ENCODE measurements around the gene COL26A1. TPM values are rescaled to one million over a fixed set of nuclear protein-coding genes. Genes with fewer than 3 reads are reported as not detected.

COL26A1 gene
- total RNA-seq, 1 donor from 2014 or later, result not detected

DNA sequence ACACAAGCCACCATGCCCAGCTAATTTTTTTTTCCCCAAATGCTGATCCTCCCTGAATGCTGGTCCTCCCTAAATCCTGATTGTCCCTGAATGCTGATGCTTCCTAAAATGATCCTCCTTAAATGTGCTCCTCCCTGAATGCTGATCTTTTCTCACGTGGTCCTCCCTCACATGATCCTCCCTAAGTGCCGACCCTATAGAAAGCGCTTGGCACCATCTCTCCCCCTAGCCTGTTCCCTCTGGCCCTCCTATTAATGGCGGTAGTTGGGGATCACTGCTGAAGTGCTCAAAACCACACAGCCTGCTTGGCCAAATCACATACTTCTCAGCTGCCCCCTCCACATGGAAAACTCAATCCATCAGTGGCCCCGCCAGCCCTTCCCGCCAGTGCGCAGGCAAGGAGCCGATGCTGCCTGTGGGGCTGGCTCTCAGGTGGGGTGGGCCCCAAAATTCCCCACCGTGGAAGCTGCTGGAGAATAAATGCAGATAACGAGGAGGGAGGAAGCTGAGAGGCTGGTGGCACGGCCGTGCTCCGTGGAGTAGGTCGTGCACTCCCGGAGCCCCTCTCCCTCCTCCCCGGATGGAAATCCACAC is 42.9 kb downstream of the COL26A1 start:
- no peaks in the 10 kb centered on the region for H3K36me3 Mint-ChIP-seq (ENCODE audit: low read depth)
- H3K4me3 Mint-ChIP-seq, result no peak overlapping the region
- H3K9me3 Mint-ChIP-seq, result peaks cover 14% of the 10 kb centered on the region
- CTCF ChIA-PET, result no interaction called here
- H3K27me3 Mint-ChIP-seq, result peaks cover 36% of the 10 kb centered on the region
- POLR2A ChIA-PET, result no interaction called here
- DNase-seq (no peak), ATAC-seq (ENCODE audit: low read depth) (no peak)
- H3K27ac Mint-ChIP-seq, result no peak overlapping the region
- intact Hi-C loops (cut with micrococcal nuclease), result no loop called here
- peaks cover 2% of the 10 kb centered on the region for H3K4me1 Mint-ChIP-seq
- no peak for TF ChIP-seq CTCF (IDR thresholded peaks at IDR 0.05)

GRCh38 chr7:101410743-101411507 is 48.2 kb downstream of the COL26A1 start:
- Mint-ChIP-seq H3K27me3 (peaks cover 26% of the 10 kb centered on the region), H3K36me3 (ENCODE audit: low read depth) (no peaks in the 10 kb centered on the region), H3K27ac (no peak overlapping the region), H3K9me3 (peaks cover 14% of the 10 kb centered on the region), H3K4me1 (peaks cover 13% of the 10 kb centered on the region), H3K4me3 (peak overlapping the region; percentile 55)
- DNase-seq, result peak; percentile 30
- no peak for TF ChIP-seq CTCF (IDR thresholded peaks at IDR 0.05)
- ATAC-seq (ENCODE audit: low read depth), result peak; percentile 75
- intact Hi-C loops (cut with micrococcal nuclease), result loop anchor here (1.0 kb wide), 2 partner anchors 20 to 47 kb away; no protein-coding TSS in a partner anchor
- CTCF ChIA-PET, result interaction anchor here (0.7 to 2.7 kb wide), 15 partner anchors 9 to 128 kb away, joined by 3 to 42 read pairs (median 4); partner anchors contain the start of gene COL26A1
- POLR2A ChIA-PET, result interaction anchor here (1.0 kb wide), 1 partner anchor 24 kb away, joined by 4 read pairs; no protein-coding TSS in a partner anchor

GRCh38 chr7:101411508-101411874 is 48.8 kb downstream of the COL26A1 start:
- no peak for TF ChIP-seq CTCF (IDR thresholded peaks at IDR 0.05)
- DNase-seq (no peak), ATAC-seq (ENCODE audit: low read depth) (peak; percentile 83)
- Mint-ChIP-seq H3K9me3 (peaks cover 14% of the 10 kb centered on the region), H3K36me3 (ENCODE audit: low read depth) (no peaks in the 10 kb centered on the region), H3K27ac (no peak overlapping the region), H3K4me3 (peak overlapping the region; percentile 55), H3K4me1 (peaks cover 13% of the 10 kb centered on the region), H3K27me3 (peaks cover 23% of the 10 kb centered on the region)
- intact Hi-C loops (cut with micrococcal nuclease), result loop anchor here (1.0 kb wide), 2 partner anchors 20 to 47 kb away; no protein-coding TSS in a partner anchor
- ChIA-PET CTCF (interaction anchor here (0.8 to 2.7 kb wide), 14 partner anchors 11 to 129 kb away, joined by 3 to 42 read pairs (median 4); partner anchors contain the start of gene COL26A1), POLR2A (interaction anchor here (1.0 kb wide), 2 partner anchors 25 to 48 kb away, joined by 3 to 4 read pairs; no protein-coding TSS in a partner anchor)

GRCh38 chr7:101412976-101413375 is 50.3 kb downstream of the COL26A1 start:
- intact Hi-C loops (cut with micrococcal nuclease), result no loop called here
- Mint-ChIP-seq H3K9me3 (peaks cover 14% of the 10 kb centered on the region), H3K4me3 (no peak overlapping the region), H3K27ac (no peak overlapping the region), H3K4me1 (peaks cover 13% of the 10 kb centered on the region), H3K36me3 (ENCODE audit: low read depth) (no peaks in the 10 kb centered on the region), H3K27me3 (peaks cover 14% of the 10 kb centered on the region)
- no peak for TF ChIP-seq CTCF (IDR thresholded peaks at IDR 0.05)
- DNase-seq (no peak), ATAC-seq (ENCODE audit: low read depth) (no peak)
- CTCF ChIA-PET, result no interaction called here
- POLR2A ChIA-PET, result no interaction called here

DNA sequence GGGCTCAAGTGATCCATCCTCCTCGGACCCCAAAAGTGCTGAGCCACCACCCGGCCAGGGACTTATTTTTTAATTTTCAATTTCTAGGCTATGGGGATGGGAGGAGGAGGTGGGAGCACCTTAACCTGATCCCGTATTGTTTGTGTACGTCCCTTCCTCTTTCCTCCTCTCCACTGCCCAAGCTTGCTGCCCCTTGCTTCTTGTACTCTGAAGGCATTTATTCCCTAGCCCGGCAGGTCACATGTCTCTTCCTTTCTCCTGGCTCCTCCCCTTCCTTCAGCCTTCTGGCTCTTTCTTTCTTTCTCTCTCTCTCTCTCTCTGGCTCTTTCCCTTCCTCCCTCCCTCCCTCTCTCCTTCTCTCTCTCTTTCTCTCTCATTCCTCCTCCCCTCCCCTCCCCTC is 56.0 kb downstream of the COL26A1 start:
- Mint-ChIP-seq H3K36me3 (ENCODE audit: low read depth) (no peaks in the 10 kb centered on the region), H3K4me3 (no peak overlapping the region), H3K27me3 (peaks cover 3% of the 10 kb centered on the region), H3K27ac (no peak overlapping the region), H3K9me3 (no peaks in the 10 kb centered on the region), H3K4me1 (no peaks in the 10 kb centered on the region)
- ATAC-seq (ENCODE audit: low read depth) (no peak), DNase-seq (no peak)
- intact Hi-C loops (cut with micrococcal nuclease), result no loop called here
- ChIA-PET CTCF (no interaction called here), POLR2A (no interaction called here)
- no peak for TF ChIP-seq CTCF (IDR thresholded peaks at IDR 0.05)

All from activated B cell treated with CpG ODN at 0.5 μM for 24 hours (primary cell).